ENCODE measurements around the gene MAFF.
A peak's percentile ranks its signal among the peaks of the same experiment; 100 is the strongest.

DNA sequence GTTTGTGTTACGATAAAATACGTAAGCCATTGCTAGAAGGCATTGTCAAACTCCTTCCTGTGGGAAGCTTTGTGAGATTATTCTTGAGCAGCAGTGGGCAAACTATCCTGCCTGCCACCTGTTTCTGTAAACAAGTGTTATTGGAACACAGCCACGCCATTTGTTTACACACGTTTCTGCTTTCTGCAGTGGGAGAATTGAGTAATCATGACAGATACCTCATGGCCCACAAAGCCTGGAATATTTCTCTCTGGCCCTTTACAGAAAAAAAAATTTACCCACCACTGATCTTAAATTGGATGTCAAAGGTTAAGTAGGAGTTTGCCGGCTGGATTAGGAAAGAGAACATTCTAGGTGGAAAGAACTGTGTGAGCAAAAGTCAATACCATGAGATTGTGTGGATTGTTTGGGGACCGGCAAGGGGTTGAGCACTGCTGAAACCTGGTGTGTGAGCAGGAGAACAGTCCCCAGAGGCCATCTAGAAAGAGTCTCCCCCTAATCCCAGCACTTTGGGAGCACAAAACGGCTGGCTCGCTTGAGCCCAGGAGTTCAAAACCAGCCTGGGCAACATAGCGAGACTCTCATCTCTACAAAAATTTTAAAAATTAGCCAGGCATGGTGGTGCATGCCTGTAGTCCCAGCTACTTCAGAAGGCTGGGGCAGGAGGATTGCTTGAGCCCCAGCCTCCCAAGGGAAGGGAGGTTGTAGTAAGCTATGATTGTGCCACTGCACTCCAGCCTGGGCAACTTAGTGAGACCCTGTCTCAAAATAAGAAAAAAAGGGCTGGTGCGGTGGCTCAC lies 14.2 kb upstream of the MAFF start:
- TF ChIP-seq, protein P1, sequence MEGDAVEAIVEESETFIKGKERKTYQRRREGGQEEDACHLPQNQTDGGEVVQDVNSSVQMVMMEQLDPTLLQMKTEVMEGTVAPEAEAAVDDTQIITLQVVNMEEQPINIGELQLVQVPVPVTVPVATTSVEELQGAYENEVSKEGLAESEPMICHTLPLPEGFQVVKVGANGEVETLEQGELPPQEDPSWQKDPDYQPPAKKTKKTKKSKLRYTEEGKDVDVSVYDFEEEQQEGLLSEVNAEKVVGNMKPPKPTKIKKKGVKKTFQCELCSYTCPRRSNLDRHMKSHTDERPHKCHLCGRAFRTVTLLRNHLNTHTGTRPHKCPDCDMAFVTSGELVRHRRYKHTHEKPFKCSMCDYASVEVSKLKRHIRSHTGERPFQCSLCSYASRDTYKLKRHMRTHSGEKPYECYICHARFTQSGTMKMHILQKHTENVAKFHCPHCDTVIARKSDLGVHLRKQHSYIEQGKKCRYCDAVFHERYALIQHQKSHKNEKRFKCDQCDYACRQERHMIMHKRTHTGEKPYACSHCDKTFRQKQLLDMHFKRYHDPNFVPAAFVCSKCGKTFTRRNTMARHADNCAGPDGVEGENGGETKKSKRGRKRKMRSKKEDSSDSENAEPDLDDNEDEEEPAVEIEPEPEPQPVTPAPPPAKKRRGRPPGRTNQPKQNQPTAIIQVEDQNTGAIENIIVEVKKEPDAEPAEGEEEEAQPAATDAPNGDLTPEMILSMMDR (IDR thresholded peaks at IDR 0.05): no peak
- TF ChIP-seq POLR2AphosphoS5 (IDR thresholded peaks at IDR 0.05) (peak; percentile 22 to 69 (median 56)), EP300 (IDR thresholded peaks at IDR 0.05) (no peak)

Measured in stomach (tissue), 4 donors.